DOHH2 (cell line): ENCODE results near the gene MLLT3.

ENCODE experiments used
- H3F3A ChIP-seq: fragments of 200-600 bp; sonication (generic), shearing (Covaris generic); 2 replicates; pipeline ENCODE4 v1.6.0; 2016; ENCODE audit warnings: antibody characterized with exemption, mild to moderate bottlenecking; ENCODE audit not compliant: control insufficient read depth, insufficient read depth
- H3K27ac ChIP-seq: fragments of 200-600 bp; sonication (generic); 2 replicates; pipeline ENCODE4 v1.5.1; 2014; ENCODE audit warnings: low read depth, mild to moderate bottlenecking, low read length, moderate library complexity
- H3K27me3 ChIP-seq: fragments of 200-600 bp; sonication (generic); 2 replicates; pipeline ENCODE4 v1.6.1; 2014; ENCODE audit warnings: mild to moderate bottlenecking, low read length, mixed read lengths; ENCODE audit not compliant: control insufficient read depth
- H3K36me3 ChIP-seq: fragments of 200-600 bp; sonication (generic); 2 replicates; pipeline ENCODE4 v1.6.1; 2014; ENCODE audit warnings: mild to moderate bottlenecking, low read length, moderate library complexity, mixed read lengths; ENCODE audit not compliant: control insufficient read depth
- H3K4me1 ChIP-seq: fragments of 200-600 bp; sonication (generic); 2 replicates; pipeline ENCODE4 v1.6.1; 2014; ENCODE audit warnings: mild to moderate bottlenecking, low read length, mixed read lengths; ENCODE audit not compliant: control insufficient read depth
- H3K4me2 ChIP-seq: fragments of 200-600 bp; sonication (generic); 2 replicates; pipeline ENCODE4 v1.6.0; 2014; ENCODE audit warnings: mild to moderate bottlenecking, low read length, moderate library complexity
- H3K4me3 ChIP-seq: fragments of 200-600 bp; sonication (generic); 2 replicates; pipeline ENCODE4 v1.5.1; 2014; ENCODE audit warnings: mild to moderate bottlenecking, low read length, mixed read lengths
- H3K79me2 ChIP-seq: fragments of 200-600 bp; sonication (generic); 2 replicates; pipeline ENCODE4 v1.6.1; 2014; ENCODE audit warnings: mild to moderate bottlenecking, low read length, mixed read lengths; ENCODE audit not compliant: control insufficient read depth
- H3K9me2 ChIP-seq: fragments of 200-600 bp; sonication (generic); replicated peaks from 2 replicates; pipeline ENCODE4 v1.6.1; 2014; ENCODE audit warnings: mild to moderate bottlenecking, low read length, mixed read lengths; ENCODE audit not compliant: control insufficient read depth
- H3K9me3 ChIP-seq: fragments of 200-600 bp; sonication (generic); 2 replicates; pipeline ENCODE4 v1.6.1; 2014; ENCODE audit warnings: antibody characterized with exemption, low read length, mixed read lengths; ENCODE audit not compliant: control insufficient read depth, insufficient read depth
- H4K20me1 ChIP-seq: fragments of 200-600 bp; sonication (generic); 2 replicates; pipeline ENCODE4 v1.6.0; 2014; ENCODE audit warnings: low read depth, mild to moderate bottlenecking, antibody characterized with exemption, low read length, moderate library complexity; ENCODE audit not compliant: control insufficient read depth, insufficient read depth
- CTCF ChIP-seq: fragments of 200-600 bp; sonication (generic); IDR thresholded peaks from one replicate; pipeline ENCODE4 v1.5.1; 2014; ENCODE audit warnings: antibody characterized with exemption, mild to moderate bottlenecking, low read depth, low read length; ENCODE audit not compliant: poor library complexity, severe bottlenecking
- EZH2phosphoT487 ChIP-seq: fragments of 200-600 bp; sonication (generic); IDR thresholded peaks from 2 replicates; pipeline ENCODE4 v1.6.1; 2017; ENCODE audit warnings: borderline replicate concordance, mild to moderate bottlenecking, antibody characterized with exemption, low read length, moderate library complexity, mixed read lengths

The MLLT3 gene

GRCh38 chr9:20441166-20441565 is 181.1 kb downstream of the MLLT3 start:
- Histone ChIP-seq H3K27ac (no peak overlapping the region), H4K20me1 (no peaks in the 10 kb centered on the region), H3K4me2 (no peak overlapping the region), H3K9me2 (no peaks in the 10 kb centered on the region), H3K4me1 (peaks cover 6% of the 10 kb centered on the region; the same call in 1 of the 2 replicates), H3K4me3 (no peak overlapping the region), H3K9me3 (no peaks in the 10 kb centered on the region), H3K27me3 (no peaks in the 10 kb centered on the region), H3K79me2 (no peaks in the 10 kb centered on the region), H3F3A (no peaks in the 10 kb centered on the region), H3K36me3 (no peaks in the 10 kb centered on the region)
- no peak for TF ChIP-seq CTCF
- TF ChIP-seq EZH2phosphoT487 = no peak

- no peaks in the 10 kb centered on the region for H3K27me3 ChIP-seq
- H3K36me3 ChIP-seq = no peaks in the 10 kb centered on the region
- H3K79me2 ChIP-seq = no peaks in the 10 kb centered on the region
- H3F3A ChIP-seq = no peaks in the 10 kb centered on the region
- H3K4me1 ChIP-seq = peaks cover 6% of the 10 kb centered on the region; the same call in 1 of the 2 replicates
- no peaks in the 10 kb centered on the region for H4K20me1 ChIP-seq
- no peak for TF ChIP-seq CTCF
- no peak for TF ChIP-seq EZH2phosphoT487
- no peak overlapping the region for H3K4me3 ChIP-seq
- H3K4me2 ChIP-seq = no peak overlapping the region
- H3K9me2 ChIP-seq = no peaks in the 10 kb centered on the region
- no peak overlapping the region for H3K27ac ChIP-seq
- H3K9me3 ChIP-seq = no peaks in the 10 kb centered on the region
Observed at GRCh38 chr9:20437476-20437875, 184.8 kb downstream of the MLLT3 start.

GRCh38 chr9:20436476-20437195 is 185.7 kb downstream of the MLLT3 start:
- H3K36me3 ChIP-seq = no peaks in the 10 kb centered on the region
- no peaks in the 10 kb centered on the region for H3F3A ChIP-seq
- no peak for TF ChIP-seq EZH2phosphoT487
- no peak for TF ChIP-seq CTCF
- H3K27me3 ChIP-seq = no peaks in the 10 kb centered on the region
- no peak overlapping the region for H3K27ac ChIP-seq
- H3K9me2 ChIP-seq = no peaks in the 10 kb centered on the region
- H3K4me1 ChIP-seq = peaks cover 6% of the 10 kb centered on the region; the same call in 1 of the 2 replicates
- no peak overlapping the region for H3K4me3 ChIP-seq
- H3K9me3 ChIP-seq = no peaks in the 10 kb centered on the region
- no peak overlapping the region for H3K4me2 ChIP-seq
- no peaks in the 10 kb centered on the region for H3K79me2 ChIP-seq
- no peaks in the 10 kb centered on the region for H4K20me1 ChIP-seq
